ENCODE data around the gene MED8.

The MED8 gene

GRCh38 chr1:43334453-43335205, 55.0 kb downstream of the MED8 start:
- DNase-seq (ENCODE audit: low read depth in 1 of 2, low spot score in 1 of 2) = no peak
